Loucy (cell line): Measurements from ENCODE around the gene DERA.

ENCODE experiments used
- H2AFZ ChIP-seq: fragments of 200-600 bp; sonication (generic); 2 replicates; pipeline ENCODE4 v1.6.0; 2016; ENCODE audit warnings: antibody characterized with exemption, mild to moderate bottlenecking, low read length, moderate library complexity
- H3F3A ChIP-seq: fragments of 200-600 bp; 2 replicates; pipeline ENCODE4 v1.6.0; 2016; ENCODE audit warnings: antibody characterized with exemption, low read depth, mild to moderate bottlenecking
- H3K27me3 ChIP-seq: fragments of 200-600 bp; sonication (generic); 2 replicates; pipeline ENCODE4 v1.6.1; 2014; ENCODE audit warnings: low read length, mild to moderate bottlenecking; ENCODE audit not compliant: insufficient read depth, poor library complexity, severe bottlenecking
- H3K36me3 ChIP-seq: fragments of 200-600 bp; sonication (generic); 2 replicates; pipeline ENCODE4 v1.6.1; 2016; ENCODE audit warnings: low read length; ENCODE audit not compliant: insufficient read depth
- H3K4me1 ChIP-seq: fragments of 200-600 bp; sonication (generic); 2 replicates; pipeline ENCODE4 v1.5.1; 2014; ENCODE audit warnings: low read length, mild to moderate bottlenecking; ENCODE audit not compliant: insufficient read depth, poor library complexity, severe bottlenecking
- H3K4me2 ChIP-seq: fragments of 200-600 bp; sonication (generic); 2 replicates; pipeline ENCODE4 v1.6.0; 2014; ENCODE audit warnings: antibody characterized with exemption, low read length, low read depth, mild to moderate bottlenecking; ENCODE audit not compliant: poor library complexity, severe bottlenecking
- H3K4me3 ChIP-seq: fragments of 200-600 bp; sonication (generic); 2 replicates; pipeline ENCODE4 v1.5.1; 2014; ENCODE audit warnings: low read length, mild to moderate bottlenecking, mixed read lengths; ENCODE audit not compliant: poor library complexity, severe bottlenecking
- H3K79me2 ChIP-seq: fragments of 200-600 bp; sonication (generic); 2 replicates; pipeline ENCODE4 v1.6.1; 2014; ENCODE audit warnings: low read length; ENCODE audit not compliant: insufficient read depth
- H3K9ac ChIP-seq: fragments of 200-600 bp; sonication (generic); 2 replicates; pipeline ENCODE4 v1.6.0; 2014; ENCODE audit warnings: mild to moderate bottlenecking, low read depth, low read length, moderate library complexity; ENCODE audit not compliant: poor library complexity, severe bottlenecking
- H3K9me2 ChIP-seq: fragments of 200-600 bp; sonication (generic); replicated peaks from 2 replicates; pipeline ENCODE4 v1.6.1; 2016; ENCODE audit warnings: low read depth, low read length, mixed read lengths
- H3K9me3 ChIP-seq: fragments of 200-600 bp; sonication (generic); 2 replicates; pipeline ENCODE4 v1.6.1; 2014; ENCODE audit warnings: mild to moderate bottlenecking, antibody characterized with exemption, low read length, low read depth; ENCODE audit not compliant: insufficient read depth
- H4K20me1 ChIP-seq: fragments of 200-600 bp; sonication (generic); 2 replicates; pipeline ENCODE4 v1.6.0; 2014; ENCODE audit warnings: antibody characterized with exemption, low read length, mild to moderate bottlenecking; ENCODE audit not compliant: insufficient read depth, poor library complexity, severe bottlenecking
- EZH2phosphoT487 ChIP-seq: fragments of 200-600 bp; IDR thresholded peaks from 2 replicates; pipeline ENCODE4 v1.6.1; 2018; ENCODE audit warnings: antibody characterized with exemption, mild to moderate bottlenecking, moderate library complexity, borderline replicate concordance
- TF ChIP-seq, protein P1 (sequence below): fragments of 200-600 bp; sonication (generic); conservative IDR thresholded peaks from 2 replicates; pipeline ENCODE4 v1.5.1; 2014; ENCODE audit warnings: mild to moderate bottlenecking, antibody characterized with exemption, low read length

Gene DERA

GRCh38 chr12:16072678-16073077, 161.5 kb downstream of the DERA start:
- Histone ChIP-seq H2AFZ (no peak overlapping the region), H3F3A (no peaks in the 10 kb centered on the region), H3K27me3 (no peaks in the 10 kb centered on the region), H3K4me2 (no peak overlapping the region), H3K9me2 (no peaks in the 10 kb centered on the region), H4K20me1 (no peaks in the 10 kb centered on the region), H3K4me3 (no peak overlapping the region), H3K36me3 (no peaks in the 10 kb centered on the region), H3K9me3 (no peaks in the 10 kb centered on the region), H3K4me1 (no peaks in the 10 kb centered on the region), H3K79me2 (no peaks in the 10 kb centered on the region), H3K9ac (no peak overlapping the region)
- no peak for TF ChIP-seq EZH2phosphoT487
- TF ChIP-seq, protein P1, sequence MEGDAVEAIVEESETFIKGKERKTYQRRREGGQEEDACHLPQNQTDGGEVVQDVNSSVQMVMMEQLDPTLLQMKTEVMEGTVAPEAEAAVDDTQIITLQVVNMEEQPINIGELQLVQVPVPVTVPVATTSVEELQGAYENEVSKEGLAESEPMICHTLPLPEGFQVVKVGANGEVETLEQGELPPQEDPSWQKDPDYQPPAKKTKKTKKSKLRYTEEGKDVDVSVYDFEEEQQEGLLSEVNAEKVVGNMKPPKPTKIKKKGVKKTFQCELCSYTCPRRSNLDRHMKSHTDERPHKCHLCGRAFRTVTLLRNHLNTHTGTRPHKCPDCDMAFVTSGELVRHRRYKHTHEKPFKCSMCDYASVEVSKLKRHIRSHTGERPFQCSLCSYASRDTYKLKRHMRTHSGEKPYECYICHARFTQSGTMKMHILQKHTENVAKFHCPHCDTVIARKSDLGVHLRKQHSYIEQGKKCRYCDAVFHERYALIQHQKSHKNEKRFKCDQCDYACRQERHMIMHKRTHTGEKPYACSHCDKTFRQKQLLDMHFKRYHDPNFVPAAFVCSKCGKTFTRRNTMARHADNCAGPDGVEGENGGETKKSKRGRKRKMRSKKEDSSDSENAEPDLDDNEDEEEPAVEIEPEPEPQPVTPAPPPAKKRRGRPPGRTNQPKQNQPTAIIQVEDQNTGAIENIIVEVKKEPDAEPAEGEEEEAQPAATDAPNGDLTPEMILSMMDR: no peak

- Histone ChIP-seq H3K4me1 (no peaks in the 10 kb centered on the region), H3K4me2 (no peak overlapping the region), H4K20me1 (no peaks in the 10 kb centered on the region), H3F3A (no peaks in the 10 kb centered on the region), H3K27me3 (no peaks in the 10 kb centered on the region), H3K36me3 (no peaks in the 10 kb centered on the region), H3K79me2 (no peaks in the 10 kb centered on the region), H3K9me2 (no peaks in the 10 kb centered on the region), H2AFZ (no peak overlapping the region), H3K4me3 (no peak overlapping the region), H3K9ac (no peak overlapping the region), H3K9me3 (no peaks in the 10 kb centered on the region)
- TF ChIP-seq EZH2phosphoT487: no peak
- TF ChIP-seq, protein P1: no peak
Measured at GRCh38 chr12:16074894-16075293, 163.8 kb downstream of the DERA start.

DNA sequence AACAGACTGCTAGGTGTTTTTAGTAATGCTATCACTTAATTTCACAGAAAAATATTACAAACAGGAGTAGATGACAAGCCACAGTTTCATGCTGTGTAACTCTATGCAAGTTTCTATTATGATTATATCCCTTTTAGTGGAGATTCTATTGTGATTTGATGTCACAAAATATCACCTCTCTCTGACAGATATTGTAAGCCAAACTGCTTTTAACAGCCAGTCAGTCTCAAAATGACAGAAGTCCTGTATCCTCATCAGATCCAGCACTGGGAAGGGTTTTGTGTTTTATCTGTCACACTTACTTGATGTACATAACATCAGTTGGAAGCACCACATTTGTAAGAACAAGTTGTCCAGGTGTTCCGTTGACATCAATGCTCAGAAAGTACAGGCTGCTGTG, 164.8 kb downstream of the DERA start:
- Histone ChIP-seq H3K4me3 (no peak overlapping the region), H3K9me3 (no peaks in the 10 kb centered on the region), H3K4me1 (no peaks in the 10 kb centered on the region), H4K20me1 (no peaks in the 10 kb centered on the region), H3K9me2 (no peaks in the 10 kb centered on the region), H3F3A (no peaks in the 10 kb centered on the region), H3K9ac (no peak overlapping the region), H3K36me3 (no peaks in the 10 kb centered on the region), H3K79me2 (no peaks in the 10 kb centered on the region), H3K4me2 (no peak overlapping the region), H3K27me3 (no peaks in the 10 kb centered on the region), H2AFZ (no peak overlapping the region)
- TF ChIP-seq, protein P1: no peak
- TF ChIP-seq EZH2phosphoT487: no peak
